Coronary artery (tissue), 2 donors: ENCODE results near the gene CD96.

Source experiments
- DNase-seq: peaks from one replicate; pipeline ENCODE4 v3.0.0-alpha.2; 2017; ENCODE audit warnings: low spot score
- H3K27ac ChIP-seq, 2 donors: fragments of 200-600 bp; sonication (generic); one replicate each; pipeline ENCODE4 v1.5.1; 2016 to 2019
- H3K4me3 ChIP-seq: fragments of 200-600 bp; sonication (generic); 2 replicates; pipeline ENCODE4 v1.5.1; 2016; ENCODE audit warnings: mild to moderate bottlenecking, moderate library complexity
- TF ChIP-seq, protein P1 (sequence below): fragments of 200-600 bp; sonication (generic); IDR thresholded peaks from one replicate; pipeline ENCODE4 v1.5.1; 2019; ENCODE audit warnings: antibody characterized with exemption

CD96 gene

GRCh38 chr3:111577798-111578685 is 36.0 kb downstream of the CD96 start:
- Histone ChIP-seq H3K4me3 (no peak overlapping the region), H3K27ac (no peak overlapping the region)
- DNase-seq = no peak
- TF ChIP-seq, protein P1, sequence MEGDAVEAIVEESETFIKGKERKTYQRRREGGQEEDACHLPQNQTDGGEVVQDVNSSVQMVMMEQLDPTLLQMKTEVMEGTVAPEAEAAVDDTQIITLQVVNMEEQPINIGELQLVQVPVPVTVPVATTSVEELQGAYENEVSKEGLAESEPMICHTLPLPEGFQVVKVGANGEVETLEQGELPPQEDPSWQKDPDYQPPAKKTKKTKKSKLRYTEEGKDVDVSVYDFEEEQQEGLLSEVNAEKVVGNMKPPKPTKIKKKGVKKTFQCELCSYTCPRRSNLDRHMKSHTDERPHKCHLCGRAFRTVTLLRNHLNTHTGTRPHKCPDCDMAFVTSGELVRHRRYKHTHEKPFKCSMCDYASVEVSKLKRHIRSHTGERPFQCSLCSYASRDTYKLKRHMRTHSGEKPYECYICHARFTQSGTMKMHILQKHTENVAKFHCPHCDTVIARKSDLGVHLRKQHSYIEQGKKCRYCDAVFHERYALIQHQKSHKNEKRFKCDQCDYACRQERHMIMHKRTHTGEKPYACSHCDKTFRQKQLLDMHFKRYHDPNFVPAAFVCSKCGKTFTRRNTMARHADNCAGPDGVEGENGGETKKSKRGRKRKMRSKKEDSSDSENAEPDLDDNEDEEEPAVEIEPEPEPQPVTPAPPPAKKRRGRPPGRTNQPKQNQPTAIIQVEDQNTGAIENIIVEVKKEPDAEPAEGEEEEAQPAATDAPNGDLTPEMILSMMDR = no peak

DNA sequence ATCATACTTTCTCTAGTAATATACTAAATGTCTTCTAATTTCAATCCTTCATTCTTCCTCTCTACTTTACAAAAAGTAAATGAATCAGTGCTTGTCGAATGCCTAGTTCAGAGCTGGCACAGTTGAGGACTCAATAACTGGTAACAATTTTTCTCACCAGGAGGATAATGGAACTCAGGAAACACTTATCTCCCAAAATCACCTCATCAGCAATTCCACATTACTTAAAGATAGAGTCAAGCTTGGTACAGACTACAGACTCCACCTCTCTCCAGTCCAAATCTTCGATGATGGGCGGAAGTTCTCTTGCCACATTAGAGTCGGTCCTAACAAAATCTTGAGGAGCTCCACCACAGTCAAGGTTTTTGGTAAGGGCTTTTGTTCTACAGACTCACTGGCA is 36.9 kb downstream of the CD96 start:
- no peak for DNase-seq
- no peak overlapping the region for H3K27ac ChIP-seq

DNA sequence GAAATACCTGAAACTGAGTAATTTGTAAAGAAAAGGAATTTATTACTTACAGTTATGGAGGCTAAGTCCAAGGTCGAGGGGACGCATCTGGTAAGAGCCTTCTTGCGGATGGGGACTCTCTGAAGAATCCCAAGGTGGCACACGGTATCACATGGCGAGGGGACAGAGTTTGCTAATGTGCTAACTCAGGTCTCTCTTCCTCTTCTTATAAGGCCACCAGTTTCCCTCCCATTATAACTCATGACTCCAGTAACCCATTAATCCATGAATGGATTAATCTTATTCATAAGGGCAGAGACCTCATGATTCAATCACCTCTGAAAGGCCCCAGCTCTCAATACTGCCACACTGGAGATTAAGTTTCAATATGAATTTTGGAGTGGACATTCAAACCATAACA is 37.5 kb downstream of the CD96 start:
- no peak overlapping the region for H3K4me3 ChIP-seq

More for the DNA sequence above, 36.9 kb downstream of the CD96 start:
- H3K4me3 ChIP-seq = no peak overlapping the region
- TF ChIP-seq, protein P1 = no peak

DNA sequence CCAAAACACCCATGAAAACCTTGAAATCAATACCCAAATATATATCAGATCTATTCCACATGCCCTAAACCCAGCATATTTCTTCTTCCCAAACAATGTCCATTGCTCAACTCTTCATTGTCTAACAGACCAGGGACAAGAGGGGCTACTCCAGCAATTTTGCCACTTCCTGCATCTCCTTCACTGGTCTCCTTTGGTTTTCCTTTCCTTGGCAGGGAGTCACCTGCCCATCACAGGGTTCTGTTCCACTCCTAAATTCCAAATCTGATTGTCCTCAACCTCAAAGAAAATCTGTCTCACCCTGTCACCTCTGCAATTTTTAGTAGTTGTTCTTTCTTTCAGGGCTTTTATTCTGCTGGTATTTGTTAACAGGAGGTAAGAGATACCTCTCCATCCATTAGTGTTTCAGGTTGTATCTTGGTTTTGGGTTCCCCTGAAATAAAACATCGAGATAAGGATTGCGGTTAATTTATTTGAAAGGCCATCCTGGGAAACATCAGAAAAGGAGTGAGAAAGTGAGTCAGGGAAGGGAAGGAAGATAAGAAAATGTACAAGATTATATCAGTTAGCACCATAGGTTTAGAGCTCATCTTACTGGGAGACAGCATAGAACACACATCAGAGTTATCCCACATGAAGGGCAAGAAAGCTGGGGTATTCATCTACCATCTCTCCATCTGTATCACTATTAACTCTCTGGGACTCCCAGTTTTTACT is 39.6 kb downstream of the CD96 start:
- Histone ChIP-seq H3K4me3 (no peak overlapping the region), H3K27ac (no peak overlapping the region)
- TF ChIP-seq, protein P1 = no peak
- DNase-seq = no peak

More for the DNA sequence above, 37.5 kb downstream of the CD96 start:
- TF ChIP-seq, protein P1 = no peak
- H3K27ac ChIP-seq = no peak overlapping the region
- DNase-seq = no peak

DNA sequence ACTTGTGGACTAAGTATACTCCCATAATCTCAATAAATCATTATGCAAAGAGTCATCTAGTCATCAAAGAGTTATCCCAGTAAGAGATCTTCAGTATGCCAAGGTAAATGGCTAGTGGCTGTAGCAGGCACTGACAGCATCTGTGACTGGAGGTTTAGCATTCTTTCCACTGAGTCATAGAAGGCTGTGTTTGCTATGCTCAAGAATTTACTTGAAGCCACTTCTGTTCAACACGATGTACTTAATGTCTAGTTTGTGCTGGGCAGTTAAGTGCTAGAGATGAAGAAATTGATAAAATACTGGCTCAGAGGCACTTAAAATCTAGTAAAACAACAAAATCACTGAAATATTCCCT is 40.1 kb downstream of the CD96 start:
- Histone ChIP-seq H3K4me3 (no peak overlapping the region), H3K27ac (no peak overlapping the region)
- no peak for DNase-seq
- TF ChIP-seq, protein P1 = no peak

DNA sequence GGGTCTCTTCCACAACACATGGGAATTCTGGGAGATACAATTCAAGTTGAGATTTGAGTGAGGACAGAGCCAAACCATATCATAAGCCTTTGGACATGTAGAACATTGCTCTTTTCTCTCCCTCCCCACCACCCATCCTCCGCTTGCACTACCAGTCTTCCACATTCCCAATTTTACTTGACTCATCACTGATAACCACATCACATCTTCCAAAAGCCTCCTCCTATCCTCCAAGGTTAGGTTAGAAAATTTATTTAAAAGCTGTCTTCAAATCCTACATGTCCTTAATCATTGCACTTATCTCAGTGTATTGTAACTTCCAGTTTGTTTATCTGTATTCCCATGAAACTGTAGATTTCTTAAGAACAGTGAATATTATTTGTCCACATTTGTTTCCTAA is 42.7 kb downstream of the CD96 start:
- TF ChIP-seq, protein P1 = no peak
- Histone ChIP-seq H3K27ac (no peak overlapping the region), H3K4me3 (no peak overlapping the region)
- no peak for DNase-seq
